T-cell (primary cell): ENCODE data around the gene ABCC1. TPM values are rescaled to one million over a fixed set of nuclear protein-coding genes. Genes with fewer than 3 reads are reported as not detected.
"Not testable (repeated sequence)": the region's sequence is repeated elsewhere in the genome, so short reads cannot be mapped to it uniquely, and the experiment has no call there.

Source experiments
- ATAC-seq, 4 experiments: fragments of 200-7000 bp in 3 of 4; fragments of 150-1000 bp in 1 of 4; cut with Tn5 transposase; replicated peaks in 1 of 4; 1 replicate in 3 of 4; 2 replicates in 1 of 4; pipeline ENCODE4 v1.10.0; 2021; ENCODE audit warnings: moderate library complexity in 3 of 4, mild to moderate bottlenecking in 2 of 4, moderate number of reproducible peaks in 1 of 4
- CTCF ChIA-PET, 2 donors: fragments of 300-600 bp; sonication (Branson Sonifier 250); formaldehyde crosslinking; loops; one replicate each; lab custom pipeline; 2022; ENCODE audit warnings: antibody characterized with exemption in 2 of 2; lab: Charles Lee
- POLR2A ChIA-PET, 2 donors: fragments of 300-600 bp; sonication (Branson Sonifier 250); formaldehyde crosslinking; loops; one replicate each; lab custom pipeline; 2022; ENCODE audit warnings: antibody characterized with exemption in 2 of 2; lab: Charles Lee
- DNase-seq, 35 experiments: peaks; one replicate each; pipeline versions ENCODE4 v3.0.0 to v3.0.0-alpha.2; 2013 to 2023
- H3K27ac ChIP-seq: one replicate; pipeline ENCODE4 v1.5.1; 2013; ENCODE audit warnings: low read length
- H3K27me3 ChIP-seq, 2 experiments: replicated peaks in 1 of 2; 1 replicate in 1 of 2; 2 replicates in 1 of 2; pipeline versions ENCODE4 v1.6.1 to v1.7.0; 2013; ENCODE audit warnings: low read length in 1 of 2, mixed read lengths in 1 of 2; ENCODE audit not compliant: control insufficient read depth in 2 of 2, insufficient read depth in 2 of 2; ENCODE audit errors: extremely low read depth in 1 of 2
- H3K36me3 ChIP-seq, 2 donors: 1 replicate in 1 of 2; 2 replicates in 1 of 2; pipeline versions ENCODE4 v1.6.1 to v1.7.0; 2013; ENCODE audit warnings: low read length in 1 of 2; ENCODE audit not compliant: control insufficient read depth in 2 of 2, insufficient read depth in 1 of 2; ENCODE audit errors: extremely low read depth in 1 of 2
- H3K4me1 ChIP-seq, 2 experiments: 1 replicate in 1 of 2; 2 replicates in 1 of 2; pipeline versions ENCODE4 v1.6.1 to v1.7.0; 2013; ENCODE audit warnings: low read length in 2 of 2, mixed read lengths in 1 of 2; ENCODE audit not compliant: insufficient read depth in 2 of 2, control insufficient read depth in 1 of 2; ENCODE audit errors: extremely low read depth in 1 of 2
- H3K4me3 ChIP-seq, 2 donors: 1 replicate in 1 of 2; 2 replicates in 1 of 2; pipeline versions ENCODE4 v1.5.1 to v1.7.0; 2013; ENCODE audit warnings: mild to moderate bottlenecking in 2 of 2, low read length in 1 of 2, moderate library complexity in 1 of 2; ENCODE audit not compliant: control insufficient read depth in 1 of 2; ENCODE audit errors: extremely low read depth in 1 of 2
- H3K9me3 ChIP-seq: 2 replicates; pipeline ENCODE4 v1.7.0; 2013
- H3K27ac Mint-ChIP-seq, 2 donors: one replicate each; pipeline ENCODE4 v1.8.0; 2020 to 2021; ENCODE audit warnings: mild to moderate bottlenecking in 2 of 2, mixed read lengths in 2 of 2
- H3K27me3 Mint-ChIP-seq, 2 donors: one replicate each; pipeline ENCODE4 v1.8.0; 2021 to 2022; ENCODE audit warnings: mixed read lengths in 2 of 2
- H3K36me3 Mint-ChIP-seq: one replicate; pipeline ENCODE4 v1.8.0; 2021; ENCODE audit warnings: mixed read lengths
- H3K4me1 Mint-ChIP-seq, 3 donors: one replicate each; pipeline ENCODE4 v1.8.0; 2020 to 2022; ENCODE audit warnings: mixed read lengths in 3 of 3, mild to moderate bottlenecking in 1 of 3
- H3K4me3 Mint-ChIP-seq, 3 donors: one replicate each; pipeline ENCODE4 v1.8.0; 2020 to 2022; ENCODE audit warnings: mild to moderate bottlenecking in 3 of 3, mixed read lengths in 3 of 3, moderate library complexity in 3 of 3
- H3K9me3 Mint-ChIP-seq, 3 donors: one replicate each; pipeline ENCODE4 v1.8.0; 2020 to 2022; ENCODE audit warnings: mixed read lengths in 3 of 3
- WGBS: methylation state at CpG from one replicate; pipeline ENCODE4 v1.1.5; 2013; ENCODE audit warnings: missing lambda C conversion rate; ENCODE audit not compliant: insufficient coverage; 5-methylcytosine and 5-hydroxymethylcytosine counted together
- total RNA-seq, 35 experiments: library from RNA in 6 of 35; stranded (reverse) in 6 of 35; fragments of 120-200 nt in 1 of 35; gene quantifications; one replicate each; pipeline versions ENCODE4 v1.2.1 to v1.2.4 and lab custom pipeline; 2013 to 2026

ABCC1 gene
- total RNA-seq, 5 donors from 2014 or later (not counting 1 experiment from before 2014, with no cell fraction given): 59.4 to 68.1 (median 63.0) TPM

DNA sequence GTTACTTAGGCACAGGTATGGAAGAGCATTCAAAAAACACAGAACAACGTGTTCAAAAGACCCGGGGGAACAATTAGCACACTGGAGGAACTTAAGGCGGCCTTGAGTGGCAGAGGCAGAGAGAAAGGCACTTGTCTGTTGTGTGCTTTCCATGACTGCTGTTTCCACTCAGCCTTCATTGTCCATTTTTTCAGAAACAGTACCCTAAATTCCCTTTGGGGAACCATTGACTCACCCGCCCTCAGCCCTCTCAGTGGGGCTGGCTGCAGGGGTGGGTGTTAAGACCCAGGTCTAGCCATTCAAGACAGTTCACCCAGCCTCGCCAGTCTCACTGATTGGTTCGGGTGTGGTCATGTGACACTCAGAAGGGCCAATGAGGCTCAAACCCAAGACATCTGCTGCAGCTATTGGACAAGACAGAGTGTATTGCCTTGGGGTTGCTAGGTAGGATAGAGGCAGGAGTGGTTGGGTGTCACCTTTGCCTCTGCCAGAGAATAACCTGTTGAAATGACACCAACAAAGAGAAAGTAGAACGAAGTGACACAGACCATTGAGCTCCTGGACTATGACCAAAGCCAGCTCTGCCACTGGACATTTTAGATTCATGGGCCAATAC lies 41.4 kb upstream of the ABCC1 start:
- POLR2A ChIA-PET: no interaction called here

DNA sequence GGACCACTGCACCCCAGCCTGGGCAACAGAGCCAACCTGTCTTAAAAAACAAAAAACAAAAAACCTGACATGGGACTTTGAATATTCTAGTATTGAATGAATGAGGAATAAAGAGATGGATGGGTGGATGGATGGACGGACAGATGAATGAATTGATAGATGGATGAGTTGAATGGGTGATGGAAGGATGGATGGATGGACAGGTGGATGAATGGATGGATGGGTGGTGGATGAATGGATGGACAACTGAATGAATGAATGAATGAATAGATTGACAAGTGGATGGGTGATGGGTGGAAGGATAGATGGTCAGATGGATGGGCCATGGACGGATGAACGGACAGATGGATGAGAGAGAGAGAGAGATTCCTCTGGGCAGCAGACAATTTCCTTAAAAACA lies 38.2 kb upstream of the ABCC1 start:
- Histone ChIP-seq H3K4me3 (no peak overlapping the region), H3K4me1 (peaks cover 0 to 8% of the 10 kb centered on the region in 2 experiments), H3K9me3 (no peaks in the 10 kb centered on the region), H3K27me3 (peaks cover 0 to 5% of the 10 kb centered on the region in 2 experiments), H3K27ac (no peak overlapping the region), H3K36me3 (no peaks in the 10 kb centered on the region)
- Mint-ChIP-seq H3K4me1 (peaks cover 15 to 21% (median 19%) of the 10 kb centered on the region in 3 donors), H3K9me3 (peaks cover 0 to 3% (median 0%) of the 10 kb centered on the region in 3 donors), H3K36me3 (no peaks in the 10 kb centered on the region), H3K4me3 (no peak overlapping the region), H3K27ac (peak overlapping the region in 1 of 2 donors; percentile 12), H3K27me3 (no peaks in the 10 kb centered on the region)
- CTCF ChIA-PET: no interaction called here
- no peak for ATAC-seq
- POLR2A ChIA-PET: interaction anchor here in 1 of 2 donors (0.7 kb wide), 1 partner anchor 135 kb away, joined by 3 read pairs; no protein-coding TSS in a partner anchor
- DNase-seq: no peak
- WGBS: 94% methylated on average over 1 of the region's 3 CpGs

More for the DNA sequence above, 41.4 kb upstream of the ABCC1 start:
- H3K4me1 Mint-ChIP-seq: peaks cover 11 to 15% (median 14%) of the 10 kb centered on the region in 3 donors
- H3K4me3 ChIP-seq: no peak overlapping the region
- 73% methylated on average over 6 of the region's 7 CpGs for WGBS
- H3K27me3 Mint-ChIP-seq: no peaks in the 10 kb centered on the region
- H3K4me1 ChIP-seq: peaks cover 0 to 6% of the 10 kb centered on the region in 2 experiments
- H3K27me3 ChIP-seq: peaks cover 0 to 3% of the 10 kb centered on the region in 2 experiments
- CTCF ChIA-PET: no interaction called here
- H3K9me3 ChIP-seq: no peaks in the 10 kb centered on the region
- no peak overlapping the region for H3K27ac Mint-ChIP-seq
- H3K27ac ChIP-seq: no peak overlapping the region
- ATAC-seq (peak in 2 of 4 experiments; percentile 60 to 85), DNase-seq (peak in 23 of 35 experiments; percentile 2 to 39 (median 12))
- H3K9me3 Mint-ChIP-seq: peaks cover 0 to 6% (median 0%) of the 10 kb centered on the region in 3 donors
- no peaks in the 10 kb centered on the region for H3K36me3 Mint-ChIP-seq
- H3K4me3 Mint-ChIP-seq: no peak overlapping the region
- no peaks in the 10 kb centered on the region for H3K36me3 ChIP-seq

DNA sequence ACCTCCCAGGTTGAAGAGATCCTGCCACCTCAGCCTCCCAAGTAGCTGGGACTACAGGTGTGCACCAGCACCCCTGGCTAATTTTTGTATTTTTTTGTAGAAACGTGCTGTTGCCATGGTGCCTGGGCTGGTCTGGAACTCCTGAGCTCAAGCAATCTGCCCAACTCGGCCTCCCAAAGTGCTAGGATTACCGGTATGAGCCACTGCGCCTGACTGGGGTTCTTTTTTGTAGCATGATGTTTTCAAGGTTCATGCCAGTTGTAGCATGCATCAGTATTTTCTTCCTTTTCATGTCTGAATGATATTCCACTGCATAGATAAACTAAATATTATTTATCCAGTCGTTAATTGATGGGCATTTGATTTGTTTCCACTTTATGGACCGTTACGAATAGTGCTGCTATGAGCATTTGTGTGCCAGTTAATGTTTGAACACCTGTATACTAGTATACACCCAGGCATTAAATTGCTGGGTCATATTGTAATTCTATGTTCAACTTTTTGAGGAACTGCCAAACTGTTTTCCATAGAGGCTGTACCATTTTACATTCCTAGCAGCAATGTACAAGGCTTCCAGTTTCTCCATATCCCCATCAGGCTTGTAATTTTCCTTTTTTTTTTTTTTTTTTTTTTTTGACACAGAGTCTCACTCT lies 36.2 kb upstream of the ABCC1 start:
- H3K4me3 Mint-ChIP-seq: peak overlapping the region; percentile 17 to 70 (median 35)
- no peaks in the 10 kb centered on the region for H3K36me3 ChIP-seq
- DNase-seq (no peak), ATAC-seq (no peak)
- H3K9me3 Mint-ChIP-seq: no peaks in the 10 kb centered on the region
- no peak overlapping the region for H3K4me3 ChIP-seq
- no peaks in the 10 kb centered on the region for H3K9me3 ChIP-seq
- H3K27me3 Mint-ChIP-seq: no peaks in the 10 kb centered on the region
- peak overlapping the region; percentile 78 to 84 for H3K27ac Mint-ChIP-seq
- CTCF ChIA-PET: no interaction called here
- WGBS: 86% methylated on average over 1 of the region's 7 CpGs
- no peaks in the 10 kb centered on the region for H3K36me3 Mint-ChIP-seq
- peaks cover 0 to 5% of the 10 kb centered on the region in 2 experiments for H3K27me3 ChIP-seq
- no peak overlapping the region for H3K27ac ChIP-seq
- peaks cover 15 to 20% (median 19%) of the 10 kb centered on the region in 3 donors for H3K4me1 Mint-ChIP-seq
- H3K4me1 ChIP-seq: peaks cover 0 to 8% of the 10 kb centered on the region in 2 experiments
- POLR2A ChIA-PET: interaction anchor here in 1 of 2 donors (0.6 kb wide), 1 partner anchor 147 kb away, joined by 3 read pairs; no protein-coding TSS in a partner anchor

DNA sequence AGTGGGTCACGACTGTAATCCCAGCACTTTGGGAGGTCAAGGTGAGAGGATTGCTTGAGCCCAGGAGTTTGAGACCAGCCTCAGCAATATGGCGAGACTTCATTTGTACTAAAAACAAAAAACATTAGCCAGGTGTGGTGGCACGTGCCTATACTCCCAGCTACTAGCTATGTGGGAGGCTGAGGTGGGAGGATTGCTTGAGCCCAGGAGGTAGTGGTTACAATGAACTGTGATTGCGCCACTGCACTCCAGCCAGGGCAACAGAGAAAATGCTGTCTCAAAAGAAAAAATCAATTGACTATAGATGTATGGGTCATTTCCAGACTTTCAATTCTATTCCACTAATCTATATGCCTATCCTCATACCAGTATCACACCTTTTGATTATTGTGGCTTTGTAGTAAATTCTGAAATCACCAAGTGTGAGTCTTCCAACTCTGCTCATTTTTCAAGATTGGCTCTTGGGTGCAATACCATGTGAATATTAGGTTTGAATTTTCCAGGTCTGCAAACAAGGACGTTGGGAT lies 33.8 kb upstream of the ABCC1 start:
- WGBS: no CpG with 5 or more reads among the region's 5 CpGs
- Mint-ChIP-seq H3K4me1 (peaks cover 15 to 19% (median 18%) of the 10 kb centered on the region in 3 donors), H3K27ac (no peak overlapping the region), H3K27me3 (no peaks in the 10 kb centered on the region), H3K9me3 (no peaks in the 10 kb centered on the region), H3K4me3 (no peak overlapping the region), H3K36me3 (no peaks in the 10 kb centered on the region)
- no peak overlapping the region for H3K27ac ChIP-seq
- H3K4me1 ChIP-seq: peaks cover 0 to 8% of the 10 kb centered on the region in 2 experiments
- POLR2A ChIA-PET: no interaction called here
- no peaks in the 10 kb centered on the region for H3K9me3 ChIP-seq
- ATAC-seq (no peak), DNase-seq (no peak)
- CTCF ChIA-PET: no interaction called here
- H3K36me3 ChIP-seq: no peaks in the 10 kb centered on the region
- H3K27me3 ChIP-seq: peaks cover 0 to 2% of the 10 kb centered on the region in 2 experiments
- H3K4me3 ChIP-seq: no peak overlapping the region

DNA sequence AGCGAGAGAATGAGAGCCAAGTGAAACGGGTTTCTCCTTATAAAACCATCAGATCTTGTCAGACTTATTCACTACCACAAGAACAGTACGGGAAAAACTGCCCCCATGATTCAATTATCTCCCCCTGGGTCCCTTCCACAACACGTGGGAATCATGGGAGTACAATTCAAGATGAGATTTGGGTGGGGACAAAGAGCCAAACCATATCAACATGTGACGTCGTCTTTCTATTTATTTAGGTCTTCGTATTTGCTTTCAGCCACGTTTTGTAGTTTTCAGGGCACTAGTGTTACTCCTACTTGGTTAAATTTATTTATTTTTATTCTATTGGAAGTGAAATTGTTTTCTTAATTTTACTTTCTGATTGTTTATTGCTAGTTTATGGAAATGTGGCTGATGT lies 33.1 kb upstream of the ABCC1 start:
- Histone ChIP-seq H3K4me1 (peaks cover 0 to 8% of the 10 kb centered on the region in 2 experiments), H3K9me3 (no peaks in the 10 kb centered on the region), H3K27me3 (peaks cover 0 to 2% of the 10 kb centered on the region in 2 experiments), H3K4me3 (no peak overlapping the region), H3K27ac (no peak overlapping the region), H3K36me3 (no peaks in the 10 kb centered on the region)
- Mint-ChIP-seq H3K27me3 (no peaks in the 10 kb centered on the region), H3K36me3 (no peaks in the 10 kb centered on the region), H3K4me1 (peaks cover 12 to 15% (median 14%) of the 10 kb centered on the region in 3 donors), H3K4me3 (no peak overlapping the region), H3K9me3 (no peaks in the 10 kb centered on the region), H3K27ac (no peak overlapping the region)
- ATAC-seq: no peak
- ChIA-PET POLR2A (no interaction called here), CTCF (no interaction called here)
- DNase-seq: no peak
- 77% methylated on average over 3 of the region's 8 CpGs for WGBS

DNA sequence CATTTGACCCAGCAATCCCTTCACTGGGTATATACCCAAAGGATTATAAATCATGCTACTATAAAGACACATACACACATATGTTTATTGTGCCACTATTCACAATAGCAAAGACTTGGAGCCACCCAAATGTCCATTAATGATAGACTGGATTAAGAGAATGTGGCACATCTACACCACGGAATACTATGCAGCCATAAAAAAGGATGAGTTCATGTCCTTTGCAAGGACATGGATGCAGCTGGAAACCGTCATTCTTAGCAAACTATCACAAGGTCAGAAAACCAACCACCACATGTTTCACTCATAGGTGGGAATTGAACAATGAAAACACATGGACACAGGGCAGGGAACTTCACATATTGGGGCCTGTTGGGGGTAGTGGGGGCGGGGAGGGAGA lies 31.1 kb upstream of the ABCC1 start:
- DNase-seq, H3K36me3 ChIP-seq, H3K27ac Mint-ChIP-seq, H3K4me1 ChIP-seq, H3K9me3 ChIP-seq, ATAC-seq, H3K4me3 ChIP-seq, H3K27me3 ChIP-seq, H3K27ac ChIP-seq, H3K4me1 Mint-ChIP-seq, CTCF ChIA-PET, POLR2A ChIA-PET, H3K9me3 Mint-ChIP-seq, H3K27me3 Mint-ChIP-seq, H3K36me3 Mint-ChIP-seq, H3K4me3 Mint-ChIP-seq: not testable (repeated sequence)
- WGBS: no CpG with 5 or more reads among the region's 3 CpGs
